Transverse colon (tissue), 4 donors: ENCODE data around the gene TBC1D19. TPM values are rescaled to one million over a fixed set of nuclear protein-coding genes. Genes with fewer than 3 reads are reported as not detected.

Source experiments
- DNase-seq: peaks from one replicate; pipeline ENCODE4 v3.0.0-alpha.2; 2019
- H3K27ac ChIP-seq, 4 donors: fragments of 200-600 bp; sonication (generic); 2 replicates each; pipeline ENCODE4 v1.5.1; 2016 to 2018; ENCODE audit warnings: inconsistent platforms in 4 of 4
- H3K27me3 ChIP-seq: fragments of 200-600 bp; sonication (generic); 2 replicates; pipeline ENCODE4 v1.5.1; 2017; ENCODE audit warnings: inconsistent platforms
- H3K36me3 ChIP-seq, 4 donors: fragments of 200-600 bp; sonication (generic); 2 replicates each; pipeline ENCODE4 v1.5.1; 2017 to 2019; ENCODE audit warnings: inconsistent platforms in 4 of 4
- H3K4me1 ChIP-seq, 4 donors: fragments of 200-600 bp; sonication (generic); 2 replicates each; pipeline ENCODE4 v1.5.1; 2017 to 2020; ENCODE audit warnings: inconsistent platforms in 4 of 4
- H3K4me3 ChIP-seq, 4 donors: fragments of 200-600 bp; sonication (generic); 1 replicate in 1 of 4; 2 replicates in 3 of 4; pipeline versions ENCODE4 v1.5.1 to v1.6.1; 2017 to 2019; ENCODE audit warnings: inconsistent platforms in 4 of 4
- H3K9me3 ChIP-seq, 2 donors: fragments of 200-600 bp; sonication (generic); 2 replicates each; pipeline ENCODE4 v1.5.1; 2017 to 2019; ENCODE audit warnings: inconsistent platforms in 2 of 2
- CTCF ChIP-seq, 5 experiments: fragments of 200-600 bp in 3 of 5; fragments of 450-650 bp in 2 of 5; sonication (generic) in 3 of 5; IDR thresholded peaks; 1 replicate in 2 of 5; 2 replicates in 3 of 5; pipeline ENCODE4 v1.5.1; 2016 to 2017; ENCODE audit warnings: antibody characterized with exemption in 5 of 5, inconsistent platforms in 3 of 5, mild to moderate bottlenecking in 2 of 5, moderate library complexity in 1 of 5
- EP300 ChIP-seq: sonication (generic); formaldehyde crosslinking; IDR thresholded peaks from one replicate; pipeline ENCODE4 v1.6.1; 2017; ENCODE audit warnings: antibody characterized with exemption, low read depth
- POLR2A ChIP-seq: fragments of 450-650 bp; IDR thresholded peaks from one replicate; pipeline ENCODE4 v1.6.1; 2016; ENCODE audit warnings: antibody characterized with exemption, mild to moderate bottlenecking, moderate library complexity
- POLR2AphosphoS5 ChIP-seq, 3 donors: sonication (generic); formaldehyde crosslinking; IDR thresholded peaks; one replicate each; pipeline ENCODE4 v1.6.1; 2016; ENCODE audit warnings: antibody characterized with exemption in 3 of 3
- WGBS, 2 donors: methylation state at CpG; one replicate each; pipeline ENCODE4 v1.1.5; 2018; ENCODE audit warnings: low coverage in 1 of 2; 5-methylcytosine and 5-hydroxymethylcytosine counted together
- in situ Hi-C, 4 donors: fragments of 200-750 bp; cut with MboI; loops; one replicate each; pipeline versions ENCODE4 v1.15.0 to v1.15.1; 2017; ENCODE audit warnings: low sequenced_read_pairs in 3 of 4, low pct_ligation_motif_present in 1 of 4, low pct_unique_long_range_greater_than_20kb in 1 of 4
- intact Hi-C: fragments of 100-400 bp; cut with DNase I; formaldehyde crosslinking; loops from one replicate; pipeline ENCODE4 v1.15.1; 2023; ENCODE audit warnings: low total_unique reads
- total RNA-seq, 4 donors: library from RNA; depleted of rRNA; stranded (reverse); fragments of >200 nt; gene quantifications; one replicate each; pipeline ENCODE4 v1.1.0, GENCODE V29; 2016

Gene TBC1D19
- total RNA-seq, 4 donors from 2014 or later = 6.3 to 19.1 (median 9.6) TPM

GRCh38 chr4:26607776-26608175 is 23.9 kb downstream of the TBC1D19 start:
- in situ Hi-C loops = no loop called here
- DNase-seq = no peak
- WGBS, 2 donors = 83 to 86% methylated on average over 2 of the region's 2 CpGs
- H3K36me3 ChIP-seq = no peaks in the 10 kb centered on the region
- intact Hi-C loops = no loop called here
- H3K4me1 ChIP-seq = peaks cover 0 to 3% (median 0%) of the 10 kb centered on the region in 4 donors
- H3K9me3 ChIP-seq = no peaks in the 10 kb centered on the region
- no peak overlapping the region for H3K4me3 ChIP-seq
- no peak for TF ChIP-seq POLR2AphosphoS5 (IDR thresholded peaks at IDR 0.05)
- TF ChIP-seq POLR2A = no peak
- TF ChIP-seq CTCF (IDR thresholded peaks at IDR 0.05) = no peak
- TF ChIP-seq EP300 = no peak
- H3K27me3 ChIP-seq = no peaks in the 10 kb centered on the region
- H3K27ac ChIP-seq = no peak overlapping the region

- H3K27ac ChIP-seq = no peak overlapping the region
- intact Hi-C loops (no loop called here), in situ Hi-C loops (no loop called here)
- H3K9me3 ChIP-seq = no peaks in the 10 kb centered on the region
- H3K27me3 ChIP-seq = no peaks in the 10 kb centered on the region
- no peak overlapping the region for H3K4me3 ChIP-seq
- H3K36me3 ChIP-seq = no peaks in the 10 kb centered on the region
- H3K4me1 ChIP-seq = peaks cover 0 to 3% (median 0%) of the 10 kb centered on the region in 4 donors
- DNase-seq = no peak
- TF ChIP-seq POLR2AphosphoS5 (IDR thresholded peaks at IDR 0.05) = no peak
- no peak for TF ChIP-seq CTCF (IDR thresholded peaks at IDR 0.05)
- no peak for TF ChIP-seq EP300
- TF ChIP-seq POLR2A = no peak
Observed at GRCh38 chr4:26609391-26609790, 25.5 kb downstream of the TBC1D19 start.

GRCh38 chr4:26609868-26610267 is 26.0 kb downstream of the TBC1D19 start:
- Histone ChIP-seq H3K4me3 (no peak overlapping the region), H3K9me3 (no peaks in the 10 kb centered on the region), H3K36me3 (no peaks in the 10 kb centered on the region), H3K27ac (no peak overlapping the region), H3K27me3 (no peaks in the 10 kb centered on the region), H3K4me1 (peaks cover 0 to 3% (median 0%) of the 10 kb centered on the region in 4 donors)
- no peak for DNase-seq
- 95 to 100% methylated on average over 2 of the region's 2 CpGs for WGBS, 2 donors
- intact Hi-C loops = no loop called here
- in situ Hi-C loops = no loop called here
- TF ChIP-seq EP300 = no peak
- TF ChIP-seq POLR2A = no peak
- no peak for TF ChIP-seq POLR2AphosphoS5 (IDR thresholded peaks at IDR 0.05)
- no peak for TF ChIP-seq CTCF (IDR thresholded peaks at IDR 0.05)

GRCh38 chr4:26611372-26611771 is 27.5 kb downstream of the TBC1D19 start:
- H3K4me3 ChIP-seq = no peak overlapping the region
- no peaks in the 10 kb centered on the region for H3K36me3 ChIP-seq
- intact Hi-C loops = no loop called here
- no peaks in the 10 kb centered on the region for H3K9me3 ChIP-seq
- in situ Hi-C loops = no loop called here
- no peak overlapping the region for H3K27ac ChIP-seq
- TF ChIP-seq POLR2AphosphoS5 (IDR thresholded peaks at IDR 0.05) = no peak
- TF ChIP-seq EP300 = no peak
- TF ChIP-seq POLR2A = no peak
- TF ChIP-seq CTCF (IDR thresholded peaks at IDR 0.05) = no peak
- peaks cover 0 to 3% (median 0%) of the 10 kb centered on the region in 4 donors for H3K4me1 ChIP-seq
- DNase-seq = no peak
- H3K27me3 ChIP-seq = no peaks in the 10 kb centered on the region
